GM12874 (cell line): ENCODE data around the gene AHRR.

ENCODE experiments used
- CTCF ChIP-seq: IDR thresholded peaks from 2 replicates; pipeline ENCODE4 v1.5.1; 2011; ENCODE audit warnings: low read depth, mild to moderate bottlenecking, control low read depth, low read length, moderate library complexity; ENCODE audit not compliant: insufficient read depth

AHRR gene

GRCh38 chr5:472656-473550 lies 151.4 kb downstream of the AHRR start:
- no peak for TF ChIP-seq CTCF

GRCh38 chr5:473551-474192 lies 152.2 kb downstream of the AHRR start:
- TF ChIP-seq CTCF, result no peak

- TF ChIP-seq CTCF, result no peak
Measured at GRCh38 chr5:474840-475661, 153.5 kb downstream of the AHRR start.

GRCh38 chr5:475704-476101 lies 154.2 kb downstream of the AHRR start:
- TF ChIP-seq CTCF, result no peak

- no peak for TF ChIP-seq CTCF
Measured at GRCh38 chr5:476102-476813, 154.7 kb downstream of the AHRR start.

- no peak for TF ChIP-seq CTCF
Measured at GRCh38 chr5:476814-477175, 155.3 kb downstream of the AHRR start.

- no peak for TF ChIP-seq CTCF
Measured at GRCh38 chr5:477247-477646, 155.7 kb downstream of the AHRR start.
